Glomerular visceral epithelial cell (primary cell): Measurements from ENCODE around the gene KPNA2.
A peak's percentile ranks its signal among the peaks of the same experiment; 100 is the strongest.
"Not testable (repeated sequence)": the region's sequence is repeated elsewhere in the genome, so short reads cannot be mapped to it uniquely, and the experiment has no call there.

ENCODE experiments used
- DNase-seq: peaks from one replicate; pipeline ENCODE4 v3.0.0-alpha.2; 2016; ENCODE audit errors: extremely low spot score

The KPNA2 gene

GRCh38 chr17:68035523-68036303, at the start of gene KPNA2:
Gene KPNA2 (plus strand): TSS chr17:68035735. CDS start chr17:68037133, 1,398 bp downstream.
- peak; percentile 99 for DNase-seq

- DNase-seq: no peak
Measured at GRCh38 chr17:67990909-67991308, 44.6 kb upstream of the KPNA2 start.

- DNase-seq: no peak
Measured at GRCh38 chr17:67992548-67993152, 42.9 kb upstream of the KPNA2 start.

- DNase-seq: peak; percentile 91
Measured at GRCh38 chr17:67993153-67993997, 42.2 kb upstream of the KPNA2 start.

- DNase-seq: no peak
Measured at GRCh38 chr17:67993998-67994361, 41.6 kb upstream of the KPNA2 start.

- peak; percentile 66 for DNase-seq
Measured at GRCh38 chr17:67994817-67995569, 40.5 kb upstream of the KPNA2 start.

GRCh38 chr17:67995570-67996263, 39.8 kb upstream of the KPNA2 start:
- no peak for DNase-seq

- not testable (repeated sequence) for DNase-seq
Measured at GRCh38 chr17:67996301-67997171, 39.0 kb upstream of the KPNA2 start, which contains the start of gene C17orf58. Gene C17orf58 (minus strand): TSS chr17:67996469. CDS start chr17:67996198, 271 bp downstream.

GRCh38 chr17:67998466-67998865, 37.1 kb upstream of the KPNA2 start:
- no peak for DNase-seq

- no peak for DNase-seq
Measured at GRCh38 chr17:67999291-67999911, 36.1 kb upstream of the KPNA2 start.

GRCh38 chr17:68004201-68004600, 31.3 kb upstream of the KPNA2 start:
- no peak for DNase-seq

GRCh38 chr17:68006797-68007196, 28.7 kb upstream of the KPNA2 start:
- DNase-seq: no peak

GRCh38 chr17:68011199-68011665, 24.3 kb upstream of the KPNA2 start:
- DNase-seq: peak; percentile 37

- no peak for DNase-seq
Measured at GRCh38 chr17:68013385-68013784, 22.1 kb upstream of the KPNA2 start.

- DNase-seq: no peak
Measured at GRCh38 chr17:68015081-68015723, 20.3 kb upstream of the KPNA2 start.

GRCh38 chr17:68016838-68017237, 18.7 kb upstream of the KPNA2 start:
- no peak for DNase-seq

- not testable (repeated sequence) for DNase-seq
Measured at GRCh38 chr17:68018493-68018892, 17.0 kb upstream of the KPNA2 start.

- DNase-seq: no peak
Measured at GRCh38 chr17:68019336-68019674, 16.2 kb upstream of the KPNA2 start.
